Measurements from ENCODE around the gene CA6.
"Not testable (repeated sequence)": the region's sequence is repeated elsewhere in the genome, so short reads cannot be mapped to it uniquely, and the experiment has no call there.

CA6 gene

GRCh38 chr1:9006956-9007615 lies 61.4 kb downstream of the CA6 start:
- no peak for DNase-seq

GRCh38 chr1:9008236-9008635 lies 62.6 kb downstream of the CA6 start:
- DNase-seq: no peak

DNA sequence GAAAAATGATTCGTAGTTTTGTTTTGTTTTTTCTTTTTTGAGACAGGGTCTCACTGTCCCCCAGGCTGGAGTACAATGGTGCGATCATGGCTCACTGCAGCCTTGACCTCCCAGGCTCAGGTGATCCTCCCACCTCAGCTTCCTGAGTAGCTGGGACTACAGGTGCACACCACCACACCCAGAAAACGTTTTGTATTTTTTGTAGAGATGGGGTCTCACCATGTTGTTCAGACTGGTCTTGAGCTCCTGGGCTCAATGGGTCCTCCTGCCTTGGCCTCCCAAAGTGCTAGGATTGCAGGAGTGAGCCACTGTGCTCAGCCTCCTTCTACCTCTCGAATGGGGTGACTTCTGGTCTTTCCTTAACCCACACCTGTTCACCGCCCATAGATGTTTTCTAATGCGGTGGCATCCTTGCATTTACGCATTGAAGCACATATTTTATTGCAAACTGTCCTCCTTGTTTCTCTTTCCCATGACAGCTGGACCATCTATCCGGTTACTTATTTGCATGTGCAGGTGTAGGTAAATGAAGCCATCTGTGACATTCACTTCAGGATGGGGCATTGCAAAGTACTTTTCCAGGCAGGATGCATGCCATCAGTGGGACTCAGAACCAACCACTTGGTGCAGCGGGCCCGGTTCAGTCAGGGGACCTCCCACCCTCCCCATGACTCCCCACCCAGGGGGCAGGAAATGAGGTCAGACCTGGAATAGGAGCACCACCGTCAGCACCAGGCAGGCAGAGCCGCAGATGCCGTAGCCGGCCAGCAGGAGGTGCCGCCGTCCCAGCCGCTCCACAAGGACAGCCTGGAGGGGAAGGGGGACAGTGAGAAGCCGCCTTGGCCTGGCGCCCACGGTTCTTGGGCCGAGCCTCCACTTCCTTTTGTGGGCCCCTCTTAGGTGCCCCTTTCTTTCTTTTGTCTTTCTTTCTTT lies 64.0 kb downstream of the CA6 start:
- DNase-seq: peak in 1 of 6 experiments; percentile 23

DNA sequence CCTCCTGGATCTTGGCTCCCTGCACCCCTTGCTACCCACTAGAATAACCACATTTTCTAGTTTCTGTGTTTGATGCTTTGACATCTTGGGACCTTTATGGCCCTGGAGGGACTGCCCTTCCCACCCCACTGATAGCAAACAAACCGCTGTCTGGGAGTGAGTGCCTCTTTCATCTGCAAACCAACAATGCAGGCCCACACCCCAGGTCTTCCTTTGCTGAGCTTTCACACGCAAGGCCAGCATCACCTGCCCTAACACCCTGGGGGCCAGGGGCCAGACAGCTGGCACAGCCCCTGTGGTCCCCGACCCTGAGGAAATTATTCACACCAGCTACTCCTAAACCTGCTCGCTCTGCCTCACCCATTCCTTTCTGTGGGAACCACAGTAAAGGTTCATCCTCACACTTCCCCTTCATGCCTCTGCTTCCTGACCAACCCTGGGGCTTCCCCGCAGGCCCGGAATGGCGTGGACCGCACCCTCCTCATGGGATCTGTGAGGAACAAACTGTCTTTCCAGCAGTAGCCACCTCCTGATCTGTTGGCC lies 65.2 kb downstream of the CA6 start:
- no peak for DNase-seq

DNA sequence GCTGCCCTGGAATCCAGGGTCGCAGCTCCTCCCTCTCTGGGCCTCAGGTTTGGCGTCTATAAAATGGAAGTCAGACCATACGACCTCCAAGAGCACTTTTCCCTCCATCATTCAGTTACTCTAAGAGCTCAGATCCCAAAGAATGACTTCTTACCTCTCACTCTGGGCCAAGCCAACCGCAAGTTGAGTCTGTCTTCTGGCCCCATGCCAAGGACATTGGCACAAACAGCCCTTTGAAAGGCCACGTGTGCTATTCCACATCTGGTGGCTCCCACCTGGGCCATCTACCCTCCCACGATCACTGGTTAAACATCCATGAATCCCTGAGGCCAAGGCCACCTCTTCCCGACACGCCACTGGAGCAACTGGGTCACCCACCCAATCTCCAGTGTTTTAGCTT lies 68.2 kb downstream of the CA6 start:
- DNase-seq: no peak

DNA sequence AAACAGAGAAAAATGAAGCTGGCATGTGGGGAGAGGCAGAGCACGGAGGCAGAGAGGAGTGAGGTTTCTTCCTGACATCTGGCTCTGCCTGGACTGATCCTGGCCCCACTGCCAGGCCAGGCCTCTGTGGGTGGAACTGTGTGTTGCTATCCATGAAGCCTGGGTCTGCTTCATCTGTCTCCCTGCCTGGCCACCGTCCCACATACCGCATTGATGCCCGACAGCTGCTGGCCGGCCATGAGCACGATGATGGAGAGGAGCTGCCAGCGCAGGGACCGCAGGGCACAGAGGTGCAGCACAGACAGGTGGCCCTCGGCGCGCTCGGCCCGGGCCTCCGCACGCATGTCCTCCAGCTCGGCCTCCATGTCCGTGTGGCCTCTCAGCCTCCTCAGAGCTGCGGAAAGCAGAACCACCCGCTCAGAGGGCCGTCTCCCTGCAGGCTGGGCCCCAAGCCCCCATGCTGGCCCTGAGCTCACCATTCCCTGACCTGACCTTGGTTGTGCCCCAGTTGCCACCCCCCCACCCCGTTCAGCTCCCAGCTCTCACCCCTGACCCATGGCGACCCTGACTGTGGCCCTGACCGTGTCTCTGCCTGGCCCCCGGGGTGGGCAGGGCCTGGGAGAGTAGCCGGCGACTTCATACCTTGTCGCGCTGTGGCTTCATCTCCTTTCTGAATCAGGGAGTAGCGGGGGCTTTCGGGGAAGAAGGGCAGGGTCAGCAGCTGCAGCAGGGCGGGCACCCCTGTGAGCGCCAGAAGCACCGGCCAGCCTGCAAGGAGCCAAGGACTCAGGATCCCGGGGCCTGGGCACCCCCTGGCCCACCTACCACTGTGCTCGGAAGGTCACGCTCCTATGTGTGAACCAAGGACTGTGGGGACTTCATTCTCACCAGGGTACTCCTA lies 69.1 kb downstream of the CA6 start:
- DNase-seq: no peak

DNA sequence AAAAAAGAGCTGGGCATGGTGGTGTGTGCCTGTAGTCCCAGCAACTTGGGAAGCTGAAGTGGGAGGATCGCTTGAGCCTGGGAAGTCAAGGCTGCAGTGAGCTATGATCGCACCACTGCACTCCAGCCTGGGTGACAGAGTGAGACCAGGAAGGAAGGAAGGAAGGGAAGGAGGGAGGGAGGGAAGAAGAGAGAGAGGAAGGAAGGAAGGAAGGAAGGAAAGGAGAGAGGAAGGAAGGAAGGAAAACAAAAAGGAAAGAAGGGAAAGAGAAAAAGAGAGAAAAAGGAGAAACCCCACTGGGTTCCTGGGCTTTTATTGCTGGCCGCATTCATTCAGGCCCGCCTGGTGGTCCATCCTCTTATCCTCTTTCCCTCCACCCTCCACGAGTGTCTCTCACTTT lies 70.8 kb downstream of the CA6 start:
- no peak for DNase-seq

DNA sequence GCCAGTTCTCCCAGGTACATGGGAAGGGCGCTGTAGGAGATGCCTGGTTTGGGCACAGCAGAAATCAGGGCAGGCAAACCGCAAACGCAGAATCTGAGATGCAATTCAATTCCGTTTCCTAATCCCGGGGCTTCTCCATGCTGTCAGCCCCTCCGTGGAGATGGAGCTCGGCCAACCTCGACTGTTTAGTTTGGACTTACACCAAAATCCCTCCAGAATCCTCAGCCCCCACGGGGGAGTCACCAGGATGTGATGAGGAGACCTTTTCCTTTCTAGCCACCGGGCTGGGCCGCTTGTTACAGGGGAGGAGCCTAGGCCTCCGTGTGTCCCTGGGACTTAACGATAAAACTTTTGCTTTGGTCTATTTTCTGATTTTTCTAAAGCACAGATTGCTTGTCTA lies 72.7 kb downstream of the CA6 start:
- DNase-seq: no peak

DNA sequence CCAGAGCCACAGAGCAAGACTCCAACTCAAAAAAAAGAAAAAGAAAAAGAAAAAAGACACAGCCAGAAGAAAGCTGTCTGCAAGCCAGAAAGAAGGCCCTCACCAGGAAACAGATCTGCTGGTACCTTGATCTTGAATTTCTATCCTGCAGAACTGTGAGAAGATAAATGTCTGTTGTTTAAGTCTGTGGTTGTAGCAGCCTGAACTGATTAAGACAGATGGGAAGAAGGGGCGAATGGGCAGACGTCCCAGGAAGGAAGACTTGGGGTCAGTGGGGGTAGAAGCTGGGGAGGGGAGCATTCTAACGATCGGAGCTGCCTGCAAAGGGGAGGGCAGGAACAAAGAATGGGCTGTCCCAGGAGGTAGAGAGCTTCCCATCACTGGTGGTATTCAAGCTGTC lies 74.2 kb downstream of the CA6 start:
- DNase-seq: no peak

DNA sequence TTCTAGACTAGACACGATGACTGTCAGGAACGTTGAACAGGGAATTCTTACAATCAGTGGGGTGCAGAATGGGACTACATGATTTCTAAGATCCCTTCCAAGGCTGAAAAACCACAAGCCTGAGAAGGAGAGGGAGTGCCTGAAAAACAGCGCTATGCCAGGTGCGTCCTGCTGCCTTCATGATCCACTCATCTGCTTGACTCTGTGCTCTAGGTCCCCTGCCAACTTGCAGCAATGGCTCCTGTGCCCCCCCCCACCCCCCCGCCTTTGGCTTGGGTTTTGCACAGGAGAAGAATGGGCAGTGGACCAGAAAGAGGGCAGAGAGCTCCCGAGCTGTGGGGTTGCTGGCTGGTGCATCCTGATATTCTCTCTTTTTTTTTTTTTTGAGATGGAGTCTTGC lies 74.6 kb downstream of the CA6 start:
- no peak for DNase-seq

GRCh38 chr1:9022026-9022738 lies 76.5 kb downstream of the CA6 start:
- DNase-seq: not testable (repeated sequence)

DNA sequence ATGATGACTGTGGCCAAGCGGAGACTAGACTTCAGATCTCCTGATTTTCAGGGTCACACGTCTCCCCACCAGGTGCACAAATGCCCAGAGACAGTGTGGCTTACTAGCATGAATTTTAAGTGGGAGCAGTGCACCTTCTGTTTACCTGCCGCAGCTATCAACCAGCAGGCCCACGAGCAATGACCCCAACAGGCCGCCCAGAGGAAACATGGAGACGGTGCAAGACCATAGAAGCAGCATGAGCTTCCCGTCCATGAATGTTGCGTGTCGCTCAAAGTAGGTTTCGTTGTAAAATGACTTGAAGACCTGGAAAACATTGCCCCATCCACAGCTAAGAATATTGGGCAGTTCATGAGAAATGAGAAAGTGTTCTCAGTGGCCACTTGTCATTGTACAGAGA lies 77.1 kb downstream of the CA6 start:
- no peak for DNase-seq

All from stimulated activated naive CD4-positive, alpha-beta T cell (primary cell).